ENCODE measurements around the gene CDCP2.

- TF ChIP-seq PATZ1 (CRISPR knock-in tag; IDR thresholded peaks at IDR 0.05; ENCODE audit: borderline replicate concordance) (no peak), TCF4 (CRISPR knock-in tag; IDR thresholded peaks at IDR 0.05; ENCODE audit: borderline replicate concordance) (no peak), GLIS3 (CRISPR knock-in tag; IDR thresholded peaks at IDR 0.05) (no peak), ZNF8 (CRISPR knock-in tag; IDR thresholded peaks at IDR 0.05) (no peak), CREB5 (CRISPR knock-in tag; IDR thresholded peaks at IDR 0.05; ENCODE audit: low read depth) (no peak)
Measured at GRCh38 chr1:54118704-54119103, 34.1 kb downstream of the CDCP2 start.

Measured in SK-N-SH treated with all-trans-retinoic acid at 6 μM for 48 hours (cell line).